ENCODE results near the gene GOLGA6L6. TPM values are rescaled to one million over a fixed set of nuclear protein-coding genes. Genes with fewer than 3 reads are reported as not detected.
"Not testable (repeated sequence)": the region's sequence is repeated elsewhere in the genome, so short reads cannot be mapped to it uniquely, and the experiment has no call there.

The GOLGA6L6 gene
- total and polyA plus RNA-seq, 8 donors: 0.10 to 0.13 TPM; not detected in 6

DNA sequence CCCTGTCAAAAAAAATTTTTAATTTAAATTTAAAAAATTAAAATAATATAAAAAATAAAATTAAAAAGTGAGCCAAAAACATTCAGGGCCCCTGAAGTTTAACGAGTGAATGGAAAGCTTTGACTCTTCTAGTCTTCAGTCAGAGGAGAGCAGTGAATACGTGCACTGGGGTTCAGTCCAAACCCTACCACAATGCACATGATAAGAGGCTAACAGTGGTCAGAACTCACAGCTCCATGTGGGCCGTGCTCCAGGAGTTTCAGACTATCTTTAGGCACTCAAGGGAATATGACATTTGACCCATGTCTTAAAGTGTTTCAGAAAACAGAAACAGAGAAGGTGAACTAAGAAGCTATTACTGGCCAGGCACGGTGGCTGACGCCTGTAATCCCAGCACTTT is 48.6 kb downstream of the GOLGA6L6 start:
- H3K27me3 ChIP-seq; intact Hi-C loops (cut with DNase I); ATAC-seq: not testable (repeated sequence)

GRCh38 chr15:20492598-20492997 is 49.0 kb downstream of the GOLGA6L6 start:
- ATAC-seq; intact Hi-C loops (cut with DNase I); H3K36me3 ChIP-seq; H3K27ac ChIP-seq; H3K27me3 ChIP-seq; H3K9me3 ChIP-seq; H3K4me1 ChIP-seq; H3K4me3 ChIP-seq; DNase-seq: not testable (repeated sequence)

More for the DNA sequence above, 48.6 kb downstream of the GOLGA6L6 start:
- H3K4me1 ChIP-seq, H3K4me3 ChIP-seq, H3K27ac ChIP-seq, H3K9me3 ChIP-seq, H3K36me3 ChIP-seq, DNase-seq: not testable (repeated sequence)

DNA sequence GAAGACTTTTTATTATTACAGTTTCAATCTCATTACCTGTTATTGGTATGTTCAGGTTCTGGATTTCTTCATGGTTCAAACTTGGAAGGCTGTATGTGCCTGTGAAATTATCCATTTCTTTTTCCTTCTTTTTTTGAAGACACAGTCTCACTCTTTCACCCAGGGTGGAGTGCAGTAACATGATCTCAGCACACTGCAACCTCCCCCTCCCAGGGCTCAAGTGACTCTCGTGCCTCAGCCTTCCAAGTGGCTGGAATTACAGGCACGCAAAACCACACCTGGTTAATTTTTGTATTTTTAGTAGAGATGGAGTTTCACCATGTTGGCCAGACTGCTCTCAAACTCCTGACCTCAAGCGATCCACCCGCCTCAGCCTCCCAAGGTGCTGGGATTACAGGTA is 52.3 kb downstream of the GOLGA6L6 start:
- H3K4me3 ChIP-seq; H3K4me1 ChIP-seq; ATAC-seq; H3K36me3 ChIP-seq; H3K27ac ChIP-seq; H3K27me3 ChIP-seq; H3K9me3 ChIP-seq; DNase-seq; intact Hi-C loops (cut with DNase I): not testable (repeated sequence)
